Ramos (cell line): Measurements from ENCODE around the gene ALG12.

Source experiments
- in situ Hi-C: fragments of 300-500 bp; cut with MboI; formaldehyde crosslinking; loops from one replicate; pipeline ENCODE4 v1.14.3; 2022; ENCODE audit warnings: low sequenced_read_pairs; ENCODE audit not compliant: unreplicated experiment

ALG12 gene

DNA sequence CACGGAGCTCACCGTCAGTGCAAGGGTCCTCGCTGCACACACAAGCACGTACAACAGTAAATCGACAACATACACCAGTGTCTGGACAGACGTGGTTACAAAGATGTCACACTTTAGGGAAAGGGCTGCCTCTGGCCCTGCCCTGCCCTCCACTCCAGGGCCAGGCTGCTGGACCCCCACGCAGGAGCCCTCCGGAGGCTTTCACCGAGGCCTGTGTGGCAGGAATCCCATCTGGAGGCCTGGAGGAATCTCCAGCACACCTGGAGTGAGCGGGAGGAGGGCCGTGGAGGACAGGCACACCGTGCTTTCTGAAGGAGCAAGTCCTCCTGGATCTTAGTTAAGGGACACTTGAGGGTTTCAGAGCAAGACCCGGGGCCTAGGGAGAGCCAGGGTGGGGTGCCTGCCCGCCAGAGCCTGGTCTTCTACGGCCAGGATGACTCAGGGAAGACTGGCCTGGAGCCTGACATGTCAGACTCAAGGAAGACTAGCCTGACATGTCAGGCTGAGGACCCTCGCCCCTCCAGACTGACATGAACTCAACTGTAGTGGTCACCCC, 40.2 kb upstream of the ALG12 start:
- in situ Hi-C loops = no loop called here

DNA sequence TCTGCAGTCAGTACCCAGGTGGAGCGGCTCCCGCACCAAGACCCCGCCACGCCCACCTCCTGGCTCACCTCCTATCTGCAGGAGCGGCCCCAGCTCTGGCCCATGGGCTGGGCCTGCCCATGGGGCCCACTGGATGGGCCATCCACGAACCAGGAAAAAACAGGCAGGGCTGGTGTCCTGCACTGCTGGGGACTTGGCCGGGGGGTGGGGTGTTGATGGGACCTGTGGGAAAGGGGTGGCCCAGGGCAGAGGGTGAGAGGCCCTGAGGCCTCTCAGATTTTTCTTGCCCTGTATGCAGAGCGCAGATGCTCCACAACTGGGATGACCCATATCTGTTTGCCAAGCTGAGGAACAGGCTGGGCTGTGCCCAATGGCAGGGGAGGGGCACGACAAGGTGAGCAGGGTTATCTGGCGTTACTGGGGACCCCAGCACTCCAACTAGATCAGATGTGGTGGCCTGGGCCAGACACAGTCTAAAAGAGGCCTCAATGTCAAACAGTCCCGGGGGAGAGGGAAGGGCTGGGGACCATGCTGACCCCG, 39.7 kb upstream of the ALG12 start:
- in situ Hi-C loops = no loop called here

DNA sequence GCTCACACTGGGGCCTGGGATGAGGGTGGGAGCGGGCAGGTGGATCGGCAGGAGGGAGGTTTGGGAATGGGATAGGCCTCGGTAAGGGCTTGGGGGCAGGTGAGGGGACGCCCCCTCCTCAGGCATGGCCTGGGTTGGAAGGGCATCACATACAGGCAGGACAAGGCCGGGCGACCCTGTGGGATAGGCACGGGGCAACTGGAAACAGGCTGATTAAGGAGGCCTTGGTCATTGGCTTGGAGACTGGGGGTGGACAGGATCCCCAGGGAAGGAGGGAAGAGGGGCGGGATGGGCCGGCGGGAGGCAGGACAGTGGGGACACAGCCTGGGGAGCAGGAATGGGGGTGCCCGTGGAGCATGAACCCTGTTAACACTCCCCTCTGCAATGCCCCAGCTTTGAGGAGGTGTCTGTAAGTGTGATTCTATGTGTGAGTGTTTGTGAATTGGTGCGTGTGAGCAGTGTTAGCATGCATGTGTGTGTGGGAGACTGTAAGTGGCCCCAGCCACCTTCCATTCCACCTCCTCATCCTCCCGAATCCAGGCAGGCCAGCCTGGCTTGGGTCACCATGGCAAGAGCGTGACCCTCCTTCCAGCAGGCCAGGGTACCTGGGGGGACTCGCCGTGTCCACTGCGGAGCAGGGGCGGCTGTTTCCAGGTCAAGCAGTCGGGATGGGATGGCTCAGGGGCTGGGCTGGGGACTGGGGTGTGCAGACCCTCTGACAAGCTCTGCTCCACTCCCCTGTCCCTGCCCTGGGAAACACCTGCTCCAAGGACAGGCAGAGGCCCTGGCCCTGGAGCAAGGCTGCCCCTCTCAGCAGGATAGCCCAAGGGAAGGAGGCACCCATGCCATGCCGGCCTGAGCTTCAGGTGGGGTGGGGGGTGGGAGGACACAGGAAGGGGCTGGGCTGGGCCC, 38.9 kb upstream of the ALG12 start:
- in situ Hi-C loops = no loop called here

DNA sequence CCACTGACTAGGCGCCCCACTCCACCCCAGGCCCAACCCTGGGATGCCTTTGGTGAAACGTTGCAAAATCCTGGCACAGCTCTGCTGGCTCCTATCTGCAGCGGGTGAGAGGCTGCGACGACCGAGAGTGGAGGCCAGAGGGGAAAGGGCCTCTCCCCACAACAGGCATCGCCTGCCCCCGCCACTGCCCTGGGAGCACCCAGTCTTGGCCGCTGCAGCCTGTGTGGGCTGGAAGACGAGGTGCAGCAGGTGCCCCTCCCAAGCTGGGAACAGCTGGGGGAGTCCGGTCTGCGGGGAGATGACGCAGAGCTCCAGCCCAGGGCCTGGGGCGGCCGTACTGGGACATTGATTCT, 38.2 kb upstream of the ALG12 start:
- in situ Hi-C loops = no loop called here

DNA sequence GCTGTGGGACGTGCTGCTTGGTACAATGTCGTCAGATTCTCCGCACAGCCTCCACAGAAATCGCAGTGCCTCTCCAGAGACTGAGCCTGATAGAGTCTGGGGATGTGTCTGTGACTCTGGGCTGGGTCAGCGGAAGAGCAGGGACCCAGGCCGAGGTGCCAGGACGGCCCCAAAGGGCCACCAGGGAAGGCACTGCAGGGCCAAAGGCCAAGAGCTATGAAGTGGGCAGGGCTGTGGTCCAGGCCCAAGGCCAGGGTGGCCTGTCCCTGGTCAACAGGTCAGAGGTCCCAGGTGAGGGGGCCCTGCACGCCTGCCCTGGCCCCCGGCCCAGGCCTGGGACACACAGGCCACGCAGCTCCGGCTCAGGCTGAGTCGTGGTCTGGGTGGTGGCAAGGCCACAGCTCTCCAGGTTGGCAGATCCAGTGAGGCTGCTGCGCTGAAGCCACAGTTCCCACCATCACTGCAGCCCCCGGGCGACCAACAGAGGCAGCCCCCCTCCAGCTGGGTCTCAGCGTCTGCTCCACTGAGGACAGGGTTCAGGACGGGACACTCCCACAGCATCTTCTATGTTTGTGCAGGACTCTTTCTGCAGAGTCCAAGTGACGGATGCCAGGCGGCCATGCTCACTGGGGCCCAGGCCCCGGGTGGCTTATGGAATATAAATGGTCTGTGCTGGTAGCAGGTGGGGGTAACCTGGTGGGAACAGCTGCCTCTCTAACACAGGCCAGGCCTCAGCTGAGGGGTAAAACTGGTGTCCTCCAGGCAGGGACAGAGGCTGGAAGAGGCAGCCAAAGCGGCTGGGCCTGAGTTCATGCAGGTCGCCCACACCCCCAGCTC, 37.6 kb upstream of the ALG12 start:
- in situ Hi-C loops = no loop called here

DNA sequence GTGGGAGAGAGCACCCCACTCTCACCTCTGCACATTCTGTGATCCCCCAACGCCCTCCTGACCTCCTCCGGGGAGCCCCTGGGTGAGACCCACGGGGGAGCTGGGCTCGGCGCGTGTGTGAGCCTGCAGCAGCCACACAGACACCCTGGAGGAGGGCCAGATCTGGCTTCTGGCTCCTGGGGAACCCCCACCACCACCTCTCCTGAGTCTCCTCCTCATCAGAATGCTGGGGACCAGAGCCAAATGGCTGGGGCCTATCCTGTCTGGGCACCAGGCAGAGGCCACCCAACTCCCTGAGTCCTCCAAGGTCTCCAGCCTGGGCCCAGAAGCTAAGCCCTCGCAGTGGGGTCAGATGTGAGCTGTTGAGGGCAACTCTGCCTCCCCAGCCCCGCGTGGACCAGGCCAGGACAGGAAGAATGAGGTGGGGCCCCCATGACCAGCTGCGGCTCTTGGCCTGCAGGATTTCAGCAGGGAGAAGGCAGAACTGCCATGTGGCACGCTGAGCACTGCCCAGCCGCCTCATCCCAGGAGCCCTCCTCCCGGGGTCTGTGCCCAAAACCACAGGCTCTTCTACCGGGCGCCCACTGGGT, 36.8 kb upstream of the ALG12 start:
- in situ Hi-C loops = no loop called here

DNA sequence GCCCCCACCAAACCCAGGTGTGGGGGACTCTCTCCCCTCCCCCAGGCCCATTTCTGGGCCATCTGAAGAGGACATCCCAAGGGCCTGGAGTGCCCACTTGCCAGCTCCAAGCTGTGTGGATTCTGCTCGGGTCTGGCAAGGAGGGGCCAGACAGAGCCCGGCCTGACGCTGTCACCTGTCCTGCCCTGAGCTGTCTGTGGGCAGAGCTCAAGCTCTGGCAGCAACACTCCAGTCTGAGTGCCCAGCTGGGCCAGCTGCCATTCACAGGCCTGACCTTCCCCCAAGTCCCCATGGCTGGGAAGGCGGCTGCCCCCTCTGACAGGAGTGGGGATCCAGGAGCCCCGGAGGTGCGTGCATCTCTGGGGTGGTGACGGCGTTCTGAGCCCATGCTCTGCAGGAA, 36.1 kb upstream of the ALG12 start:
- in situ Hi-C loops = no loop called here

DNA sequence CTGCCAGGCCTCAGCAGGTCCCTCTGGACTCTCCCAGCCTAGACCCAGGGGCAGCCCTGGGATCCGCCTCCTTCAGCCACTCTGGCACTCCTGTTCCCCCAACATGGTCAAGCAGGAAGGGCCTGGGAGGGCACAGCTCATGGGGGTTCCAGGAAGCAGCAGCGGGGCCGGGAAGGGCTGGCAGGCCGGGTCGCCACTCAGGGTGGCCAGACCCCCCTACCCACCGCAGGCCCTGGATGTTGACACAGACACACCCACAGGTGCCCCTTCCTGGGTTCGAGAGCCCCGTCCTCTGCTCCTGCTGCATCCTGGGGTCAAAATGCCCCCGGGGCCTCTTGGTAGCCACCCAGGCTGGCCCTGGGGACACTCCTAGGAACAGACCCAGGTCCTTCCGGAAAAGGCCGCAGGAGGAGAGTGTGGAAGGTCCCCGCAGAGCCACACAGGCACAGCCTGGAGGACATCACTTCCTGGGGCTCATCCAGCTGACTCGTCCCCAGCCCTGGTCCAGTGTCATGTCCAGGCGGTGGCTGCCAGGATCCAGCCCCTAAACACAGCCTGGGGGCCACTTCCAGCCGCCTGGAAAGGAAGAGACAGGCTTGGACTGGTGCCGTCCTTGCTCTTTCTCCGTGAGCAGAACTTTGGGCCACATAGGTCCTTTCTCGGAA, 35.6 kb upstream of the ALG12 start:
- in situ Hi-C loops = no loop called here

DNA sequence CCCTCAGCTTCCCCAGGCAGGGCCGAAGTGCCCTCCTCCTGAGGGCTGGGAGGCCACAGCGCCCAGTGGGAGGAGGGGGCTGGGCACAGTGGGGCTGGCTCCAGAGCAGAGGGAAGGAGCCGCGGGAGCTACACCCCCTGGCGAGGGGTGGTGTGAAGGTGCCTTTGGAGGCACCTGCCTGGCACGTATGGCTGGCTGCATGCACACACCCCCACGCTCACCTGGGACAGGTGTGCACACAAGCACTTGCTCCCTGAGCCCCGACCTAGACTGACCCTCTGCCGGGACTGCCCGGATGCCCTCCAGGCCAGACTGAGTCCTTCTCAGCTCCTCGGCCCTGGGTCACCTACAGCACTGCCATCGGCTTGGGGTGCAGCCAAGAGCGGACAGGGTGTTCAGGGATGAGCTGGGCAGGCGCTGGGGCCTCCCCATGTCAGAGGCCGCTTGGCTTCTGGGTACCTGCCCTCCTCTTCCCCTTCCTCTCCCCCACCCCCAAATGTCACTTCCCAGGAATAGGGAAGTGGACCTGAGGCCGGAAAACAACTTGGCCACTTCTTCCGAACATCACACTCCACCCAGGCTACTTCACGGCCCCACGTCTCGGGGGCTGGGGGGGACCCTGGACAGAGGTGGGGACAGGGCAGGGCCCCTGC, 34.9 kb upstream of the ALG12 start:
- in situ Hi-C loops = no loop called here

DNA sequence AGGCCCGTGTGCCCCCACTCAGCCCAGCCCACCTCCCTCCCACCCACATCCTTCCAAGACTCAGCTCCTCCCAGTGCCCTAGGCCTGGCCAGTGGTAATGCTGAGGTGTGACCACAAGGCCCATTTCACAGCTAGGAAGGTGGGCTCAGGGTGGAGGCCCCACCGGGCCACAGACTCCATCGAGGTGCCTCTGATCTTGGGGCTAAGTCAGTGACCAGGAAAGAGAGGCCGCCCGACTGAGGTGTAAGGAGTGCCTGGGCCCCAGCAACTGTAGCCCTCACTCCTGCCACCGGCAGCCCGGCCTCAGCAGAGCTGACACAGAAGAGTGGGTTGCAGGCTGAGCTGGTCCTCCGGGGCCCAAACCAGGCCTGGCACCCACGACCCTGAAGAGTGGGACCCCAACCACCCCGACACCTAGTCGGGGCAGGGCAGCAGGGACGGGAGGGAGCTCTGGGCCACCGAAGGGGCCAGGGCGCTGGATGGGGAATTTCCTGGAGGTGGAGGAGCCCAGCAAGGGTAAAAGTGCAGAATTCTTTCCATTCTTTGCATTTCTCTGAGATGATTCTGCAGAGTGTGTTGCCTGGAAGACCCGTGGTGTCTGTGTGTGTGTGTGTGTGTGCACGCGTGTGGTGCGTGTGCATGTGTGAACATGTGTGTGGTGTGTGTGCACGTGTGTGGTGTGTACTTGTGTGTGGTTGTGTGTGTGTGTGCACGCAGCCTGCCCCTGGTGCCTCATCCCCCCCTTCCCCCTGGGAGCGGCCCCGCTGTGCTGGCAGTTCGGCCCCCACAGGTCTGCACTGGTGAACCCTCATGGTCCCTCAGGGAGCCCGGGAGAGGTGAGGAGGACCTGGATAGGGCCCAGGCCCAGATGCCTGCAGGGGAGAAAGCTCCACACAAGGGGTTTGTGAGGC, 34.0 kb upstream of the ALG12 start:
- in situ Hi-C loops = no loop called here

DNA sequence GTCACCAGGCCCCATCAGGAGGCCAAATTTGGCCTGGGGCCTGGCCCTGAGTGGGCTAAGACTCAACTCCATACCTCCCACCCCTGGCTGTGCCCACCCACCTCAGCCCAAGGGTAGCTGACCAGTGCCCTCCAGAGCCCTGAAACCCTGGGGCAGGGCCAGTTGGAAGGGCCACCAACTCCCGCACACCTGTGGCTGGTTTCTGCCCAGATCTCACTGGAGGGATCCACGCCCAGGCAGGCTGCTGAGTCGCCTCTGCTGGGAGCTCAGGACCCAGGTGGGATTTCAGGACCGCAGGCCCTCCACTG, 33.4 kb upstream of the ALG12 start:
- in situ Hi-C loops = no loop called here

DNA sequence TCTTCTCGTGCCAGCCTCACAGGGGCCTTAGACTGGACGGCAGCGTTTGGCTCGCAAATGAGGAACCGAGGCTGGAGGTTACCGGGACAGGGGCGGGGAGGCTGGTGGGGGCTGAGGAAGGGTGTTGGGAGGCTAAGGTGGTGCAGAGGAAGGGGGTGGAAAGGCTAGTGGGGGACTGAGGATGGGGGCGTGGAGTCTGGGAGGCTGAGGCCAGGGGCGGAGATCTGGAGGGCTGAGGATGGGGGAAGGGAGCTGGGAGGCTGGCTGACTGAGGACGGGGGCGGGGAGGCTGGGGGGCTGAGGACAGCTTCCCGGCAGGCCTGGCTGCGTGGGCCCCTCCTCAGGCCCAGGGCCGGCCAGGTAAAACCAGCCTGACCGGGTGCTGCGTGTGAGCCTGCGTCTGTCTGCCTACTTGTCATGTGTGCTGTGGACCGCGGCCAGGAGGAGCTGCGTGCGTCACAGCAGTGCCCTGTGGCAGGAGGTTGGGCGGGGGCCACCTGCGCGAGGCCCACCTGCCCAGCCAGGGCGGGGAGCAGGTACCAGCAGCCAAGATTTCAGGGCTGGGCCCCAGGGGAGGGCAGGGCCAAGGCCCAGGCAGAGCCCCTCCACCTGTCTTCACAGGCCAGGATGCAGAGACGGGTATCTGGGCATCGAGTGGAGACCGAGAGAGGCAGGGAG, 32.9 kb upstream of the ALG12 start:
- in situ Hi-C loops = no loop called here

DNA sequence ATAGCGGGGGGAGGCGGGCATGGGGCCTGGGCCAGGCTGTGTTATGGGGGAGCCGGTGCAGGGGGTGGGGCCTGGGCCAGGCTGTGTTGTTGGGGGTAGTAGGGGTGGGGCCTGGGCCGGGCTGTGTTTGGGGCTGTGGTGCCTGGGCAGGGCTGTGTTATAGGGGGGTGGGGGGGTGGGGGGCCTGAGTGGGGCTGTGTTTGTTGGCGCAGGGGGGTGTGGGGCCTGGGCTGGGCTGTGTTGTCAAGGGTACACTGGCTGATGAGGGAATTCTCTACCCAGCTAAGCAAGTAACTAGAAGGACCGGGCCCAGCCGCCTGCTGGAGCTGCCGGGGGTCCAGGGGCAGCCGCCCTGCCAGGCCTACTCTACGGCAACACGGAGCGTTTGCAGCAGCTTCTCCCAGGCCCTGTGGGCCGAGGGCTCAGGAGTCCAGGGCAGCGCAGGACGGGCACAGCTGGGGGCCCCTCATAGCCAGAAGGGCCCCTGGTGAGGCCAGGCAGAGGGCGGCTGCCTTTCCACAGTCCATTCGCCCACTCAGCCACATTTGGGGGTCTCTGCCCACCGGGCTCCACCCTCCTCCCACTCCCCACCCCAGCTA, 32.3 kb upstream of the ALG12 start:
- in situ Hi-C loops = no loop called here

DNA sequence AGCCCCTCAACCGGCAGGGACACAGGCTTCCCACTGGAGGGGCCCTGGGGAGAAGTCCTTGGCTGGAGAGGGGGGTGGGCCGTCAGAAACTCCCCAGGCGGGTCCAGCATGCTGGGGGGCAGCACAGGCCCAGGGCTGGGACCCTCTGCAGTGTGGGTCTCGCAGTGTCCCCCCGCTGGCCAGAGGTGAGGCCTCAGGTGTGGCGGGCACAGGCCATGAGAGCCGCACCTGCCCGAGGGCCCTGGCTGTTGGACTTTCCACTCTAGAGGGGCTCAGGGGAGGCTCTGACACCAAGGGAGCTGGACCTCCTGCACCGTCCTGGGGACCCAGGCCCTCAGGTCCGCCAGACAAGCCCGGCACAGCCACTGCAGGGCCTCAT, 31.7 kb upstream of the ALG12 start:
- in situ Hi-C loops = no loop called here

DNA sequence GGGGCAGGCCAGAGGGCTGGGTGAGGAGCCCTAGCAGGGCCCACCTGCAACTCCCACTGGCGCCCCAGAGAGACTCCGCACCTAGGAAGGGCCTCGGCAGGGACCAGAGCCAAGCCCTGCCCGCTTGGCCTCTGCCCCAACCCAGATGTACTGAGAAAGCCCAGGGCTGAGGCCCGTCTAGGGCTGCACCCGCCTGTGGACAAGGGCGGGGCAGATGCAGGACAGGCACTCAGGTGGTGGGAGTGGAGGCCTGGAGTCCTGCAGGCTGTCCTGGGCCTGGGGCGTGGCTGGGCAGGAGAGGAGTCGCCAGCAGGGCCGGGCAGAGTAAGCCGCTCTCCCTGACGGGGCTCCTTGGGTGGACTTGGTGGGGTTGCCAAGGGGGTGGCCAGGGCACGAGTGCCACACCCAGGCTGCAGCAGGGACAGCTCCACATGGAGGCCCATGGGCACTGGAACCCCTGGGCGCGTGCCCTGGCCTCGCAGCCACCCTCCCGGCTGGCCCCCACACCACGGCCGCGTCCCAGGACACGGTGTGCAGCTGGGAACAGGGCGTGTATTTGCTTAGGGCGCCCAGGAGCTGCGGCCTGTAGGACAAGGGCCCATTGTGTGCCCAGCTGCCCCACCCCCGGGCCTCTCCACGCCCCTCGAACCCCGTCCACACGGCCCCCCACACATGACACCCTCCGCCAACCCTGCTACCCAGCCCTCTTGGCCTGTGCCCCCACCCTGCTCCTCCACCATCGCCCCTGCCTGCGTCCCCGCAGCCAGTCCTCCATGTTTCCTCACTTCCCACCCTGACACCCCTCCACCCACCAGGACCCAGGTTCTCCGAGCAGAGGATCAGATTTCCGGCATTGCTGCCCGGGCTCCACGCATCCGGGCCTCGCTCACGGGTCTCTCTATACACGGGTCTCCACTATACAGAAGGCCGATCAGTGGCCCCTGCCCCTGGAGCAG, 31.0 kb upstream of the ALG12 start:
- in situ Hi-C loops = no loop called here

DNA sequence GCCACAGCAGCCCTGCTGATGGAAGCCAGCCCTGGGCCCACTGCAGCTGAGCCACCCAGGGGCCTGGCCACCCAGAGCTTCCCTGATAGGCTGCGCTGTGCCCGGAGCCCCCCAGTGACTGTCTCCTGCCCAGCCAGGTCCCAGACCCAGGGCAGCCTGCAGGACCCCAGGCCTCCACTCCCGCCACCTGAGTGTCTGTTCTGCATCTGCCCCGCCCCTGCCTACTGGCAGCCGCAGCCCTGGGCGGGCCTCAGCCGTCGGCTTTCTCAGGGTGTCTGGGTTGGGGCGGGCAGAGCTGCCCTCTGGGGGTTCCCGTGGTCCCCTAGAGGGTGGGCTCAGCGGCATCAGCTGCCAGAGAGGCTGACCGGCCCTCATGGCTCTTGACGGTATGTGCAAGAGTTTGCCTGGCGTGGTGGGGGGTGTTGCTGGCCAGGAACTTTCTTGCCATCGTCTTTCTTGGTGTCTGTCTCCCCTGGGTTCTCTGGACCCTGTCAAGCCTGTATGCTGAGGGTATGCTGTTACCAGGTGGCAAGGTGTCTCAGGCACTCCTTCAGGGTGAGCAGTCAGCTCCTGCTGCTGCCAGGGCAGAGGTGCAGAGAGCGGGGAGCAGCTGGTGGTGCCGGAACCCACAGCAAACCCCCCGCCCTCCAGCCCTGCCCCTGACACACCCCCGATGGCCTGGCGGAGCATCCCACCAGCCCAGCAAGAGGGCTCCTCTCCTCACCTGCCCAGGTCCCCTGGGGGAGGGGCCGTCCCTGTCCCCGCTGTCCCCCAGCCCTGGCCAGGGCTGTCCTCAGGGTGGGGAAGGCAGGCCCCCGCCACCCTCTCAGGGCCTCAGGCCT, 30.1 kb upstream of the ALG12 start:
- in situ Hi-C loops = no loop called here
